Lower leg skin (tissue), 3 donors: Measurements from ENCODE around the gene AKAP6.

Source experiments
- POLR2A ChIP-seq, 2 donors: fragments of 450-650 bp; IDR thresholded peaks; one replicate each; pipeline ENCODE4 v1.6.1; 2016 to 2017; ENCODE audit warnings: antibody characterized with exemption in 2 of 2, mild to moderate bottlenecking in 1 of 2, moderate library complexity in 1 of 2
- TF ChIP-seq, protein P1 (sequence below), 3 donors: fragments of 450-650 bp; IDR thresholded peaks; one replicate each; pipeline ENCODE4 v1.5.1; 2016; ENCODE audit warnings: antibody characterized with exemption in 3 of 3, mild to moderate bottlenecking in 3 of 3, moderate library complexity in 2 of 3

DNA sequence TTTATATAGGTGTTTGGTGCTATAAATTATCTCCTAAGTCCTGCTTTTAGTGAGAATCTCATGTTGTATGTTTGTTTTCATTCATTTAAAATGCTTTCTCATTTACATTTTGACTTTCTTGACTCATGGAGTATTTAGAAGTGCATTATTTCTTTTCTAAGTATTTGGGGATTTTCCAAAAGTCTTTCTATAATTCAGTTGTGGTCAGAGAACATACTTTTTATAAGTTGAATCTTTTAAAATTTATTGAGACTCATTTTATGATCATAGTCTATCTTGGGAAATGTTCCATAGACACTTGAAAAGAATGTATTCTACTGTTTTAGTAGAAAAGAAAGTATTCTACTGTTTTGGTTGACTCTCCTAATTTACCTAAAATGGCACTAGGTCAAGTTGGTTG is 168.2 kb downstream of the AKAP6 start:
- TF ChIP-seq, protein P1, sequence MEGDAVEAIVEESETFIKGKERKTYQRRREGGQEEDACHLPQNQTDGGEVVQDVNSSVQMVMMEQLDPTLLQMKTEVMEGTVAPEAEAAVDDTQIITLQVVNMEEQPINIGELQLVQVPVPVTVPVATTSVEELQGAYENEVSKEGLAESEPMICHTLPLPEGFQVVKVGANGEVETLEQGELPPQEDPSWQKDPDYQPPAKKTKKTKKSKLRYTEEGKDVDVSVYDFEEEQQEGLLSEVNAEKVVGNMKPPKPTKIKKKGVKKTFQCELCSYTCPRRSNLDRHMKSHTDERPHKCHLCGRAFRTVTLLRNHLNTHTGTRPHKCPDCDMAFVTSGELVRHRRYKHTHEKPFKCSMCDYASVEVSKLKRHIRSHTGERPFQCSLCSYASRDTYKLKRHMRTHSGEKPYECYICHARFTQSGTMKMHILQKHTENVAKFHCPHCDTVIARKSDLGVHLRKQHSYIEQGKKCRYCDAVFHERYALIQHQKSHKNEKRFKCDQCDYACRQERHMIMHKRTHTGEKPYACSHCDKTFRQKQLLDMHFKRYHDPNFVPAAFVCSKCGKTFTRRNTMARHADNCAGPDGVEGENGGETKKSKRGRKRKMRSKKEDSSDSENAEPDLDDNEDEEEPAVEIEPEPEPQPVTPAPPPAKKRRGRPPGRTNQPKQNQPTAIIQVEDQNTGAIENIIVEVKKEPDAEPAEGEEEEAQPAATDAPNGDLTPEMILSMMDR (IDR thresholded peaks at IDR 0.05), result no peak
- no peak for TF ChIP-seq POLR2A (IDR thresholded peaks at IDR 0.05)
